ENCODE data around the gene SERP2.
"Not testable (repeated sequence)": the region's sequence is repeated elsewhere in the genome, so short reads cannot be mapped to it uniquely, and the experiment has no call there.

The SERP2 gene

DNA sequence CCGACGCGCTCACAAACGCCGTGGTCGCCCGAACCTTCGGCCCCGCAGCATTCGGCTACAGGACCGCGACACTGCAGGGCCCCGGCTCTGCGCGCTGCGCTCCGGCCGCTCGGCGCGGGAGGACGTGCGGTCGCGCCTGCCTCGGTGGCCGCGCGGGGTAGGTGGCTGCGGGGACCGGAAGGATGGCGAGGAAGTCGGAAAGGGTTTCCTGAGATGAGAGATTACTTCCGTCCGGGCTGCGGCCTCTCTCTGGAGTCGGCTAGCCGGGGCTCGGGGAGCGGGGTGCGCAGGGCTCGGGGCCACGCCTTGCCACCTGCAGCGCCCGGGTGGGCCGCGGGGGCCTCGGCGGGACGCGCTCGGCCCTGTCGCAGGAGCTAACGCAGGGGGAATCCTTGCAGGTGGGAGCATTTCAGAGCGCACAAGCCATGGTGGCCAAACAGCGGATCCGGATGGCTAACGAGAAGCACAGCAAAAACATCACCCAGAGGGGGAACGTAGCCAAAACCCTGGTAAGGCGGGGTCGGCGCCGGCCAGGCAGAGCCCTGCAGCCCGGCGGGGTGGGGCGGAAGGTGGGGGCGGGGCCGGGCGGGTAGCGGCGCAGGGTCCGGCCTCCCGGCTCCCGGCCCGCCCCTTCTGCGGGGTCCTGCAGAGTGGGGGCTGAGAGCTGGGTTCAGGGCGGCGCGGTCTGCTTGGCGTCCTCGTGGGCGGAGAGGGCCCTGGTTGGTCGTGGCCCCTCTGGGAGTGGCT lies at the start of gene SERP2:
TSS of gene SERP2 (plus strand) at position 224 of the 747 bp plus-strand sequence. CDS start at position 426, 202 bp downstream.
- DNase-seq: no peak

DNA sequence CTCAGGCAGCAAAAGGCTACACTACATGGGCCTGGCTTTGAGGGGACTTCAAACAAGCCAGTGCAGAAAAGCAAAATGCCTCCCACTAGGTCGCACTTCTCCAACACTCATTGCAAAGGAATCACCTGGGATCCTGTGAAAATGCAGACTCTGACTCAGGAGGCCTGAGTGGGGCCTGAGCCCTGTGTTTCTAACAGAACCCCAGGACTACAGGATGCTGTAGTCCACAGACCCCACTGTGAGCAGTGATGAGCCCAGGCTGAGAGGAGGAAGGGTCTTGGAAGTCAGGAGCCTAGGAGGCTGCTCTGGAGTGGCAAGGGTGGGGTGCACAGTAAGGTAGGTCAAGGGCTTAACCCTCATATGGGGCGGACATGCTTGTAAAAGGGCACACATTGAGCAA lies 46.7 kb upstream of the SERP2 start:
- DNase-seq: no peak

DNA sequence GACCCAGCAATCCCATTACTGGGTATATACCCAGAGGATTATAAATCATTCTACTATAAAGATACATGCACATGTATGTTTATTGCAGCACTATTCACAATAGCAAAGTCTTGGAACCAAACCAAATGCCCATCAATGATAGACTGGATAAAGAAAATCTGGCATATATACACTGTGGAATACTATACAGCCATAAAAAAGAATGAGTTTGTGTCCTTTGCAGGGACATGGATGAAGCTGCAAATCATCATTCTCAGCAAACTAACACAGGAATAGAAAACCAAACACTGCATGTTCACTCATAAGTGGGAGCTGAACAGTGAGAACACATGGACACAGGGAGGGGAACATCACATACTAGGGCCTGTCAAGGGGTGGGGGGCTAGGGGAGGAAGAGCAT lies 44.6 kb upstream of the SERP2 start:
- DNase-seq: not testable (repeated sequence)

DNA sequence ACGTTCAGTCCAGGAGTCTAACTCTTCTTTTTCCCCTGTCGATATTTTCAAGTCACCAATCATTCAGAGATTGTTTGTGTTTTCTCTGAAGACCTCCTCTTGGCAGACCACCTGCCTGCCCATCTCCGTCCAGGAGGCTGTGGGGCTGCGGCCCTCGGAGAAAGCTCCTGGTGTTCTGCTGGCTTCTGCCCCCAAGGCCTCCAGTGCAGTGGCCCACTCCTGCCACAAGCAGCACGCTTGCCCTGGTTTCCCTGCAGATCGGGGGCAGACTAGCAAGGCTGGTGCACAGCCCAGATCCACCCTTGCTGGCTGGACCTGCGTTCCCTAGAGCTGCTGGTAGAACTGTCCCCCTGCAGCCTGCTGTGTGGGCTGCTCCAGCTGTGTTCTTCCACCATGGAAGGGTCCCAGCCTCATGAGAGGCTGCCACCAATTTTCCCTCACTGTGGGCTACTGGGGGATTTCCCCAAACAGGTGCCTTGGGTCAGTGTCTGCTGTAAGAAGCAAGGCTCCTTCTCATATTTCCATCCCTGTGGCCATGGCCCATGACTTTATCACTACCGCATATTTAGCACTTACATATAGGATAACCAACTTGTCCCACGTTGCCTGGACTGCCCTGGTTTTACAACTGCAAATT lies 43.6 kb upstream of the SERP2 start:
- no peak for DNase-seq

DNA sequence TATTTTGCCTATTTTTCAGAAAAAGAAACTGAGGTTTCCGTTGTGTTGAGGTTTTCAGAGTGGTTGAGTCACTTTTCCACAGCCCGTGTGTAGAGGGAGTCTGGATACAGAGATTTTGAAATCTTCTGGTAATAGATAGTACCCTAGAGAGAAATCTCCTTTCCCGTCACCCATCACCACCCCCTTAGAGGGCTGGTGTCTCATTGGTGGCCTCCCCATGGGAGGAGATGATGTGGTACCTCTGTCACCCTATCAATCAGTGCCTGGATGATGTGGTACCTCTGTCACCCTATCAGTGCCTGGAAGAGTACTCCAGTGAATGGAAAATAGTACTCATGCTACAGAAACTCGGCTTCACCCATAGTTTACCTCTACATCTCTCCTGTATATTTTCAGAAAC lies 42.2 kb upstream of the SERP2 start:
- no peak for DNase-seq

DNA sequence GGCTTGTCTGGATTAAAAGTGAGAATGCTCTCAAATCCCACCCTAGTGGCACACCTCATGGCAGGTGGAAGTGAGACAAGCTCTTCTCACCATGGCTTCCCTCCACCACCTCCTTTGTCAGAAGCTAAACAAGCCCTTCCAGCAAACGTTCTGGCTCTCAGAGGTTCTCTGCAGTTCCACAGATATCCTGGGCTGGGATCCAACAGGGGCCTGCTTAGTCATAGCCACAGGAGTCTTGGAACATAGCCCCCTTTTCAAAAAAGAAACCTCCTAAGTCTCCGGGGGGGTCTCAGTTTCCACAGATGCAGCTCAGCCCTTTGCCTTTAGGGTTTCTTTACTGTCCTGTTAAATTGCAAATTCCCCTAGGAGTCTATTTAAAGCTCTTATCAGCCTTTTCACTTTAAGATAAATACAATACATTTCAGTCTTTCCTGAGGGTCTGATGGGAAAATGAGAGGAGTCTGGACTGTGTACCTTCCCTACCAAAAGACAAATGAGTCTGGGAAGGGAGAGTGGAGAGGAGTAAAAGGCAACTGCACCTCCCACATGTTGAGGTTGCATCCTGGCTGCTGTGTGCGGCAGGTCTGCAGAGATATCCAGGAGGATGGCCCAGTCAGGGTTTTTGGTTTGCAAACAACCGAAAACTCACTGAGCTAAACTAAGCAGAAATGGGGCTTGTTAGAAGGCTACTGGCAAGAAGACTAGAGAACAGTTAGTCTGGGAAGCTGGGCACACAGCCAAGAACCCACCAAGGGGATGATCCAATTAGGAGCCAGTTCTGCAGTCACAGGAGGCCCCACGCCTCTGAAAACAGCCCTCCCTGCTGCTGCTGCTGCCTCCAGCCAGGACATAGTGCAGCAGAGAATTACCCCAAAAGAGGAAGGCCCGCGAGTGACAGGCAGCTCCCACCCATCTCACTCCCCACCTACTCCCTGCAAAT lies 41.4 kb upstream of the SERP2 start:
- no peak for DNase-seq

DNA sequence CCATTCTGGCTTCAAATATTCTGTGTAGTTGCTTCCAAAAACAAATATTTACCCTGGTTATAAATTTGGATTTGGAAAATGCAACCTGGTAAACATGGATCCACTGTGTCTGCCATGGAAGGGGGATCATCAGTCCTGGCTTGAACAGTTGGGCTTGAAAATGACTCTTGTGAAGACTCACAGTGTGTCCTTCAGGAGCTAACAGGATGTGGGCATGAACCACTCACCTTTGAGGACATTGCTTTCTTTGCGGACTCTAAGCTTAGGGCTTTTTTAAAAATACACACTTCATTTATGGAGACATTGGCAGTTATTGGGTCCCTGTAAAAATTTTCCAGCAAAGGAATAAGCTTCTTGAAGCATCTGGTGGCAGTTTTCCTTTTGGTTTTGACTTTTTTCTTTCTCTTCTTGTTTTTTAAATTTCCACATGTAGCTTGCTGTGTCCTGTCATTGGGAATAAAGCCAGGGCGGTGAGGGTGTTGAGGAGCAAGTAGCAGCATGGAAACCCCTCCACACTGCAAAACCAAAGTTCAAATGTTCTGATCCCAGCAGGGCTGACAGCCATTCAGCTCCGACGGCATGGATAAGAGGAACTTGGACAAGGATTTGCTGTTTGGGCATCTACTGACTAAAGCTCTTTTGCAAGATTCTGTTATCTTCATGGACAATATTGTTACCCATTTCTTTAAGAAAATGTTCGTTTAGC lies 39.5 kb upstream of the SERP2 start:
- DNase-seq: no peak

DNA sequence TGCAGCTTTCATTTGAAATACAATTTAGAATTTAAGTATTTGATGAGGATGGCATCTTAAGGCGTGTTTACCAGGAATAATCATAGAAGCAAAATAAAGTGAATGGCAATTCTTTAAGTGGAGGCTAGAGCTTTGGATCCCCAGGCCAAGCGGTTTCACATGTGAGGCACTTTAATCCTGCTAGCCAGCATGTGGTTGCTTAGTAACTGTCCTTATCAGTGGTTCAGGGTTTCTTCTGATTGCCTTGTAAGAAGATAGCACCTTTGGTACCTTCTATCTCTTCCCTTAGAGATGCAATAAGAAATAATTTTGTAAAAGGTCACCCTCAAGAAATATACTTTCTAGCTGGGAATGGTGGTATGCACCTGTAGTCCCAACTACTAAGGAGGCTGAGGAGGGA lies 38.9 kb upstream of the SERP2 start:
- DNase-seq: no peak

DNA sequence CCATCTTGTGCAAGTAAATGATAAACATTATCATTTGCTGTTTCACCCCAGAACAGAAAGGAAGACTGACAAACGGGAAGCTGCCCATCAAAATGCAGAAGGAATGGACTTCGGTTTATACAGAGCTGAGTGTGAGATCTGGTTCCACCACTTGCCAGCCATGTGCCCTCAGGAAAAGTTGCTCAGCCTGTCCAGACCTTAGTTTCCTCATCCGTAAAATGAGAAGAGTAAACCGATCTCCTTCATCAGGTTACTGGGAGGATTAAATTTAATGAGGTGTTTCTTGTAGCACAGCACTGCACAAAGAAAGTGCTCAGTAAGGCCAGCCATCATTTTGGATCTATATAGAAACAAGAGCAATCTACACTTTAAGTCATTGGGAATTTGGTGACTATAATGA lies 36.7 kb upstream of the SERP2 start:
- DNase-seq: no peak

DNA sequence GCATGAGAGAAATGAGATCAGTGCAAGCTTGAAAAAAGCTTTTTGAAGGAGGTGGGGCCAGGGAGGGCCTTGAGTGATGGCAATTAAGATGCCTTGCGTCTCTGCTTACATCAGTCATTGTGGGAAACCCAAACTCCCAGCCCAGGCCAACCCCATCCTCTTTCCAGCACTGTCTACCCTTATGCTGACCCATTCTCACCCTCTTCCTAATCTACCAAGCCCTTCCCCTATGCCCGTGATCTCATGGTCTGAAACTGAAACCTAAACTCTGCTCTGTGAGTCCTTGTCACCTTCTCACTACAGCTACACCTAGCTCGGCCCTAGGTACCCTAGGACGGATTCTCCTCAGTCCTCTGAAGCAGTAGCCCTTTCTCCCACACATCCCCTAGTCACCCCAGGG lies 36.0 kb upstream of the SERP2 start:
- no peak for DNase-seq

DNA sequence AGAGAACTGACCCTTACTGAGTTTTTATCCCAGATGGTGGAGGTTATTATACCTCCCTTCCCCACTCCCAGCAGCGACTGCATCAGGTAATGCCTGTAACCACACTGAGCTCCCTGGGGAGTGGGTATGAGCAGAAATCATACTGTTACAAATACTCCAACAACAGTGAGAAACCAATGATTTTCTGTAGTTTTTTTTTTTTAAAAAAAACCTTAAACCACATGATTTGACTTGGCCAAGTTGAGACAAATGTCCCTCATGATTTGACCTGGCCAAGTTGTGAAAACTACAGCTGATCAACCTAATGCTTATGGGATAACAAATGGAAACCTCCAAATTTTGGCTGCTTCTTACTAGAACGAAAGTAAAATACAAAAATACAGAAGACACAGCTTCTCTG lies 33.1 kb upstream of the SERP2 start:
- no peak for DNase-seq

DNA sequence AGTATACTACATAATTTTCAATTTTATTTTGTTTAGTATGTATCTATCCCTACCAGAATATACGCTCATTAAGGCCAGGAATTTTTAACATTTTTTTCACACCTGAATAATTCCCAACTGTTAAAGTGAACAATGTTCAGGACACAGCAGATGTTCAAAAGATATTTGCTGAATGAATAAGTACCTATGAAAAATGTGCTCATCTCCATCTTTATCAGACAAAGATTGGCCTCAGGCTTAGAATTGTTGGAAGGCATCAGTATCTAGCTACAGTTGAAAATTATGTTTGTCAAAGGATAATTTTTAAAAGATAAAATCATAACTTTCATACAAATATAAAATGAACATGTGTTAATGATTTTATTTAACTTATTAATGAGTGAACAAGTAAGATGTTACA lies 30.9 kb upstream of the SERP2 start:
- no peak for DNase-seq

DNA sequence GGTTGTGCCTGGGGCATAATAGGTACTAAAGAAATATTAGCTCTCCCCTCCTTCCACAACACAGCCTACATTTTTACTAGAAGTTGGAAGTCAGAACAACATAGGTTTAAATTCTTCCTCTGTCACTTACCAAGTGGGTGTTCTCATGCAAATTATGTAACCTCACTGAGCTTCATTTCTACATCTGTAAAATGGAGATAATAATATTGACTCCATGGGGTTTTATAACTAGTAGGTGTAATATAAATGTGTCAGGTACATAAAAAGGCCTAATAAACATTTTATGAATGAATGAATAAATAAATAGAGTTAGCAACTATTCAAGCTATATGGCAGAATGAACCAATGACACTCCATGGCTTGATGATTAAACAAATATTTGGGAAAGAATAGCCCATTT lies 27.1 kb upstream of the SERP2 start:
- no peak for DNase-seq

DNA sequence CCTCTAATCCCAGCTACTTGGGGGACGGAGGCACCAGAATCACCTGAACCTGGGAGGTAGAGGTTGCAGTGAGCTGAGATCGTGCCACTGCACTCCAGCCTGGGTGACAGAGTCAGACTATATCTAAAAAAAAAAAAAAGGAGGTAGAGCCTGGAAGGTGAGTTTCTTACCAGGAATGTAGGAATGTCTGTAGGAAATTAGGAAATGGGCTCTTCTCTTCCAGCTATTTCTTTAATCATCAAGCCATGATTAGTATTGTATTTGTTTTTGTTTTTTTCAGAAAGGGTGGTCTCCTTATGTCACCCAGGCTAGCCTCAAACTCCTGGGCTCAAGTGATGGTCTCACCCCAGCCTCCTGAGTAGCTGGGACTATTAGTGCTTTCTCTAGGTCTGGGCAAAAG lies 26.3 kb upstream of the SERP2 start:
- DNase-seq: no peak

DNA sequence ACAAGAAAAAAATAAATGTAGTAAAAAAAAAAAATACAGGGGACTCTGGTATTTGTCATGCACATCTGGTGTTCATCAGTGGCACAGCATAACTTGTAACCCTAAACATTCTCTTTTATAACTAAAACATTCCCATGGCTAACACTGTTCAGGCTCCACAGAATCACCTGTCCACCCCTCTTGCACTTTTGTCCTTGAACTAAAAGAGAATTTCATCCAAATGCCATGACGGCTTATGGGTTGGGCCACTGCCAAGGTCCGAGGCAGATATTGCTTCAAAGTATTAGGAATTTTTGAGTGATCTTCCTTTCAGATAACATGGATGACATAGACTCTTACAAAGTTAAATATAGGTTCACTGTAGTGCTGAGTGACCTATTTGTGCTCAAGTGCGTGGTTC lies 25.7 kb upstream of the SERP2 start:
- no peak for DNase-seq

DNA sequence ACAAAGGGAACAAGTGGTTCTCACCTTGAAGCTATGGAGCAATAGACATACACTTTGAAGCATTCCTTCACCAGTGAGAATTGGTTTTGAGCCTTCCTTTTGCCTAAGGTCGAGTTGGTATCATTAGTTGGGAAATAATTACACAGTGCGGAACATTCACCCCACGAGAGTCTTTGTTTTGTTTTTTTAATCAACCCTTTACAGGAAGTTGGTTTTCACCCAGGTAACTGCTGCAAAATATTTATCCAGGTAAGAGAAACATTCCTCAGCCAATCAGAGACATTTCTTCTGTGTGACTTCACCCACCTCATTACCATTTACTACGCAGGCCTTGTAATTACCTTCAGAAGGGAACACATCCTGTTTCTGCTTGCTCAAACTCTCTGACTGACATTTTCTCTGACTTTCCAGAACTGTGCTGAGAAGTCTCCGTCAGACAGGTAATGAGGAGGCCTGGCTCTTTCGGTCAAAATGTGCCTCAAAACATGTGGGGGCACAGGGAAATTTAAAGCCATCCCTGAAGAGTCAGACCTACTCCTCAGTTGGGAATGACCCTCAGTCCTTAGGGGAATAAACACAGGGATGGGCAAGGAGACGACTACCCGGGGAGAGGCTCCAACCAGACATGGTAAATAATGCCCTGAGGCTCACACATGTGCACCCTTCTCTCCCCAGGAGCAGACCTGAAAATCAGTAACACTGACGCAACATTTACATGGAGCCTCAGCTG lies 22.7 kb upstream of the SERP2 start:
- DNase-seq: no peak

DNA sequence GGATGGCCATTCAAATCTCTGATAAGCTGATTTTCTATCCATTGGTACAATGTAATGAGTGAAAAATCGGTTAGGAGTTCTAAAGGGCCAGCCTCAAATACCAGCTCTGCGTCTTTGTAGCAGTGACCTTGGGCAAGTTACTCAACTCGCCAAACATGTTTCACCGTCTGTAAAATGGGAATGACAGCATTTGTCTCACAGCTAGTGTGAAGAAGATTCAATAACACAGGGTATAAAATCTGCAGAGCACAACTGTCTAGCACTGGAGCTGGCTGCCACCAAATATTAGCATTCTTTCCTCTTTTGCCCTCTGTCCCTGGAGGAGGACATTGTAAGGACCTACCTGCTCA lies 22.1 kb upstream of the SERP2 start:
- no peak for DNase-seq

DNA sequence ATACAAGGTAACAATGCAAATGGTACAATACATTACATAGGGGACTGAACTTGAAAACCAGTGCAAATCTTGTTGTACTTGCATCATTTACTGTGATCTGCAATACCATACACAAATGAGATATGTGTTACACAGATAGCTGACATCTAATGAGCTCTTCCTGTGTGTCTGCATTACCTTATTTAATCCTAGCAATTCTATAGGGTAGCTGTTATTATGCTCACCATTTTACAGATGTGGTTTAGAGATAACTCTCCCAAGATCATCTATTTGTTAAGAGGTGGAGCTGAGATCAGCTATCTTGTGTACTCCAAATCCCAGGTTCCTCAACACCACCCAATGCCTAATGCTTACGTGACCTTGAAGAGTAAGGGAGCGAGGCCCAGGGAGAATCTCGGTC lies 21.4 kb upstream of the SERP2 start:
- no peak for DNase-seq

DNA sequence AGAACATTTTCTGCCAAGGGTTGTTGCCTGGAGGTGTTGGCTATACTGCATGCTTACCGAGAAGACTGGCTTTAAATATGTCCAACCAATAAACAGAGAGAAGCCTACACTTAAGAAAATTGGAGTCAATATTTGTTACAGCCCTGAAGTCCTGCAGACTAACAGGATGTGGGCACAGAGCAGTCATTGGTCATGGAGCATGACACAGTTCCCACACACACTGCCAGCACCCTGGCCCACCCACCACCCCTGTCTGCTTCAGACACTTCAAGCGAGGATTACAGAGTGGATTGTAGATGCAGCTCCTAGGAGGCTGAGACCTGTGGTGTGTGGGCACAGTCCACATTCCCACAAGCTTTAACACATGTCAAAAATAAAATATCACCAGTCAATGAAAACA lies 21.0 kb upstream of the SERP2 start:
- DNase-seq: no peak

DNA sequence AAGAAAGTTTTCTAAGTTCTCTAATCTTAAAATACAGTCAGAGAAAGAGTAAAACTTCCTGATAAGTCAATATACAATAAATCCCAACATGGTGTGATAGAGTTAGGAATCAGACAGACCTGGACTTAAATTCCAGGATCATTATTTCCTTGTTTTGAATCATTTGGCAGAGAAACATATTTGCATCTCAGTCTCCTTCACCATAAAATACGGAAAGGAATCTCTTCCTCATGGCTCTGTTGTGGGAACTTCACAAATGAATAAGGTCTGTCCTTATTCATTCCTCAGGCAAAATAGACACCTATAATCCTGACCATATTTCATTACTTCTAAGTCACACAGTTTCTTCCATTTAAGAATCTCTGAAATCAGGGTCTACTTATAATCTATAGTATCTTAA lies 19.3 kb upstream of the SERP2 start:
- no peak for DNase-seq

DNA sequence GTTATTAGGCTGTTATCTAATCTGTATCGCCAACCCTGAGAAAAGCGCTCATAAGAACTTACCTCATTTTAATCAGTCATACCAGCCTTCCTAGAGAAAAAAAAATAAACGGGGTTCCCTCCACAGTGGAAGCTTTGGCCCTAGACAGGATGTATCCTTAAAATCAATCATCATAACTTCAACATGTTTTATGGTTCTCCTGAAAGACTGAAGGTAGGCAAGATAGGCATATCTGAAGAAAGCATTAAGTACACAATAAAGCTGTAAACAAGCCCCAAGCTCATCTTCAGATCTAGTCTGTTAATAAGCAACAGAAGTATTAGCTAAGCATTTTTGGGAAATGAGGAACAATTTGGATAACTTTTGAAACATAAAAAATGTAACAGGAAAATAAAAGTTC lies 18.7 kb upstream of the SERP2 start:
- no peak for DNase-seq

DNA sequence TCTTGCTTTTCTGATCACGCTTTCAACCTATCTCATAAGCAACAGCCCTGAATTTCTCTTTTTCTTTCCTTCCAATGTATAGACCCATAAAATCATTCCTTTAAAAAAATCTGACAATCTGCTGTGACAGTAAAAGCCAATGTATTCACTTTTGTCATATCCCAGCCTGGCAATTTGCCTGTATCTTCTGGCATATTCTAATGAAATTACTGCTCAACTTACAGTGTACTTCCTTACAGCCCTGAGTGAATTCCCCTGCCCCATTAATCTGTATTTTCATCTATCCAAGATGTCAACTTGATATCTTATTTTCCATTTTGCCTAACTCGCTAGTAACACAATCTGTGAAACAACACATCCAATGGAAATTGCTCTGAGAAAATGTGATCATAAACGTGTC lies 18.0 kb upstream of the SERP2 start:
- no peak for DNase-seq

DNA sequence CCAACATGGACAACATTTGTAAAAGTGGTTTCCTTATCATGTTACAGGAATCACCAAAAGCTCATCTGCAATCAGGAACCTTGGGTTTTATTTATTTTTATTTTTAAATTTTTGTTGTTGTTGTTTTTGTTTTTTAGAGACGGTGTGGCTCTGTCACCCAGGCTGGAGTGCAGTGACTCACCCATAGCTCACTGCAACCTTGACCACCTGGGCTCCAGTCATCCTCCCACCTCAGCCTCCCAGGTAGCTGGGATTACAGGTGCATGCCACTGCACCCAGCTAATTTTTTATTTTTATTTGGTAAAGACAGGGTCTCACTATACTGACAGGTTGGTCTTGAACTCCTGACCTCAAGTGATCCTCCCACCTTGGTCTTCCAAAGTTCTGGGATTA lies 13.6 kb upstream of the SERP2 start:
- DNase-seq: no peak

Data from NCI-H2107 (cell line).